IPS-11a (cell line): ENCODE measurements around the gene NNT.
"Not testable (repeated sequence)": the region's sequence is repeated elsewhere in the genome, so short reads cannot be mapped to it uniquely, and the experiment has no call there.

Experiments
- H3K4me3 ChIP-seq: one replicate; pipeline ENCODE4 v1.5.1; 2013; ENCODE audit warnings: low read depth, low read length, control low read depth

The NNT gene

GRCh38 chr5:43702293-43702692, 99.3 kb downstream of the NNT start:
- H3K4me3 ChIP-seq = no peak overlapping the region

GRCh38 chr5:43702815-43703214, 99.8 kb downstream of the NNT start:
- H3K4me3 ChIP-seq = no peak overlapping the region

GRCh38 chr5:43704243-43704642, 101.3 kb downstream of the NNT start:
- no peak overlapping the region for H3K4me3 ChIP-seq

GRCh38 chr5:43706576-43706975, 103.6 kb downstream of the NNT start:
- H3K4me3 ChIP-seq = not testable (repeated sequence)

GRCh38 chr5:43711496-43711895, 108.5 kb downstream of the NNT start:
- H3K4me3 ChIP-seq = no peak overlapping the region

- H3K4me3 ChIP-seq = no peak overlapping the region
These were observed 109.1 kb downstream of the NNT start for GRCh38 chr5:43712081-43712480.

GRCh38 chr5:43719783-43720182, 116.8 kb downstream of the NNT start:
- H3K4me3 ChIP-seq = not testable (repeated sequence)

- H3K4me3 ChIP-seq = no peak overlapping the region
These were observed 125.6 kb downstream of the NNT start for GRCh38 chr5:43728581-43728980.

- no peak overlapping the region for H3K4me3 ChIP-seq
These were observed 127.0 kb downstream of the NNT start for GRCh38 chr5:43729846-43730478.

- no peak overlapping the region for H3K4me3 ChIP-seq
These were observed 127.9 kb downstream of the NNT start for GRCh38 chr5:43730832-43731342.

- no peak overlapping the region for H3K4me3 ChIP-seq
These were observed 128.6 kb downstream of the NNT start for GRCh38 chr5:43731573-43731972.

- H3K4me3 ChIP-seq = not testable (repeated sequence)
These were observed 143.1 kb downstream of the NNT start for GRCh38 chr5:43745923-43746548.

GRCh38 chr5:43750809-43751208, 147.8 kb downstream of the NNT start:
- no peak overlapping the region for H3K4me3 ChIP-seq

GRCh38 chr5:43753069-43753468, 150.1 kb downstream of the NNT start:
- H3K4me3 ChIP-seq = no peak overlapping the region
